IMR-90 (cell line): ENCODE data around the gene GPX3. TPM values are rescaled to one million over a fixed set of nuclear protein-coding genes. Genes with fewer than 3 reads are reported as not detected.

Experiments used
- ATAC-seq: fragments of 200-7000 bp; cut with Tn5 transposase; 2 replicates; pipeline ENCODE4 v1.9.1; 2020; ENCODE audit warnings: low read depth, mild to moderate bottlenecking, moderate library complexity
- BruUV-seq: library from RNA; stranded (reverse); fragments of 400-500 nt; replicated peaks from 2 replicates; lab custom pipeline; 2021; lab: Mats Ljungman, UMichigan
- CTCF ChIA-PET: fragments of 300-600 bp; formaldehyde crosslinking; extraction: SDS; loops from one replicate; lab custom pipeline; 2021; ENCODE audit warnings: antibody characterized with exemption; lab: Yijun Ruan, JAX
- POLR2A ChIA-PET: fragments of 300-600 bp; sonication (Branson Sonifier 250); formaldehyde crosslinking; loops from one replicate; lab custom pipeline; 2022; ENCODE audit warnings: antibody characterized with exemption; ENCODE audit not compliant: unreplicated experiment; lab: Charles Lee
- DNase-seq: peaks from one replicate; pipeline ENCODE4 v3.0.0; 2013
- H2AFZ ChIP-seq: replicated peaks from 2 replicates; pipeline ENCODE3; 2013; ENCODE audit warnings: low read length, mild to moderate bottlenecking; ENCODE audit not compliant: poor library complexity
- H2AK5ac ChIP-seq: 2 replicates; pipeline ENCODE4 v1.6.1; 2013; ENCODE audit warnings: low read depth, low read length, inconsistent platforms
- H2AK9ac ChIP-seq: replicated peaks from 2 replicates; pipeline ENCODE3; 2013; ENCODE audit warnings: mild to moderate bottlenecking, low read depth, low read length, moderate library complexity; ENCODE audit not compliant: poor library complexity
- H2BK120ac ChIP-seq: 2 replicates; pipeline ENCODE4 v1.6.1; 2013; ENCODE audit warnings: low read depth, low read length, inconsistent platforms
- H2BK15ac ChIP-seq: 3 replicates; pipeline ENCODE4 v1.6.1; 2013; ENCODE audit warnings: low read depth, low read length, inconsistent platforms
- H2BK20ac ChIP-seq: 2 replicates; pipeline ENCODE4 v1.6.1; 2013; ENCODE audit warnings: low read depth, mild to moderate bottlenecking, inconsistent platforms, low read length, moderate library complexity
- H2BK5ac ChIP-seq: 2 replicates; pipeline ENCODE4 v1.6.1; 2013; ENCODE audit warnings: mild to moderate bottlenecking, low read depth, low read length, inconsistent platforms; ENCODE audit not compliant: poor library complexity, severe bottlenecking
- H3K14ac ChIP-seq: replicated peaks from 2 replicates; pipeline ENCODE4 v1.6.1; 2013; ENCODE audit warnings: low read depth, low read length, inconsistent platforms
- H3K18ac ChIP-seq: 2 replicates; pipeline ENCODE4 v1.6.1; 2013; ENCODE audit warnings: low read depth, low read length, control low read depth
- H3K23ac ChIP-seq: 2 replicates; pipeline ENCODE4 v1.6.1; 2013; ENCODE audit warnings: low read depth, low read length, inconsistent platforms
- H3K27ac ChIP-seq: 2 replicates; pipeline ENCODE4 v1.5.1; 2013; ENCODE audit warnings: mild to moderate bottlenecking, control low read depth, low read length; ENCODE audit not compliant: insufficient read depth
- H3K27me3 ChIP-seq: 2 replicates; pipeline ENCODE4 v1.6.1; 2013; ENCODE audit warnings: low read length; ENCODE audit not compliant: control insufficient read depth, insufficient read depth
- H3K36me3 ChIP-seq: 2 replicates; pipeline ENCODE4 v1.6.1; 2013; ENCODE audit warnings: low read length, mixed read lengths; ENCODE audit not compliant: control insufficient read depth, insufficient read depth
- H3K4ac ChIP-seq: 2 replicates; pipeline ENCODE4 v1.6.1; 2013; ENCODE audit warnings: low read depth, low read length, inconsistent platforms
- H3K4me1 ChIP-seq: 2 replicates; pipeline ENCODE4 v1.6.1; 2013; ENCODE audit warnings: low read length, mixed read lengths; ENCODE audit not compliant: control insufficient read depth, insufficient read depth
- H3K4me2 ChIP-seq: 2 replicates; pipeline ENCODE4 v1.6.1; 2013; ENCODE audit warnings: low read depth, mild to moderate bottlenecking, control low read depth, low read length, moderate library complexity
- H3K4me3 ChIP-seq: 2 replicates; pipeline ENCODE4 v1.5.1; 2013; ENCODE audit warnings: low read depth, mild to moderate bottlenecking, control low read depth, low read length, moderate library complexity; ENCODE audit not compliant: insufficient read depth
- H3K56ac ChIP-seq: 2 replicates; pipeline ENCODE4 v1.6.1; 2013; ENCODE audit warnings: low read length, inconsistent platforms; ENCODE audit not compliant: insufficient read depth; ENCODE audit errors: extremely low read depth
- H3K79me1 ChIP-seq, 2 experiments: 2 replicates each; pipeline ENCODE4 v1.6.1; 2013; ENCODE audit warnings: low read length in 2 of 2, inconsistent platforms in 1 of 2, low read depth in 1 of 2
- H3K9ac ChIP-seq: 2 replicates; pipeline ENCODE4 v1.6.1; 2013; ENCODE audit warnings: low read depth, low read length, control low read depth
- H3K9me1 ChIP-seq: 2 replicates; pipeline ENCODE4 v1.6.1; 2013; ENCODE audit warnings: low read length, inconsistent platforms; ENCODE audit not compliant: insufficient read depth
- H3K9me3 ChIP-seq: 2 replicates; pipeline ENCODE4 v1.6.1; 2013; ENCODE audit warnings: low read length; ENCODE audit not compliant: control insufficient read depth, insufficient read depth
- H4K20me1 ChIP-seq: 2 replicates; pipeline ENCODE4 v1.6.1; 2013; ENCODE audit warnings: low read length, inconsistent platforms; ENCODE audit not compliant: insufficient read depth
- H4K5ac ChIP-seq: 2 replicates; pipeline ENCODE4 v1.6.1; 2013; ENCODE audit warnings: mild to moderate bottlenecking, low read depth, low read length, control low read depth
- H4K8ac ChIP-seq, 2 experiments: 2 replicates each; pipeline ENCODE4 v1.6.1; 2013; ENCODE audit warnings: low read depth in 2 of 2, low read length in 2 of 2, control low read depth in 1 of 2, inconsistent platforms in 1 of 2
- H4K91ac ChIP-seq: 2 replicates; pipeline ENCODE4 v1.6.1; 2013; ENCODE audit warnings: low read depth, low read length, inconsistent platforms; ENCODE audit not compliant: insufficient read depth
- BHLHE40 ChIP-seq: fragments of 150-350 bp; IDR thresholded peaks from 2 replicates; pipeline ENCODE4 v1.6.1; 2016; ENCODE audit warnings: mild to moderate bottlenecking, low read depth, low read length
- CEBPB ChIP-seq: IDR thresholded peaks from 2 replicates; pipeline ENCODE4 v1.6.1; 2012; ENCODE audit warnings: low read depth, low read length, improper control_type of control experiment
- ELK1 ChIP-seq: fragments of 150-350 bp; IDR thresholded peaks from 2 replicates; pipeline ENCODE4 v1.6.1; 2016; ENCODE audit warnings: low read depth, mild to moderate bottlenecking, low read length, moderate library complexity, borderline replicate concordance
- MAZ ChIP-seq: IDR thresholded peaks from 2 replicates; pipeline ENCODE4 v1.6.1; 2012; ENCODE audit warnings: low read depth, mild to moderate bottlenecking, low read length, improper control_type of control experiment, moderate library complexity, borderline replicate concordance
- RAD21 ChIP-seq: IDR thresholded peaks from 2 replicates; pipeline ENCODE4 v1.6.1; 2012; ENCODE audit warnings: low read length, improper control_type of control experiment
- RFX5 ChIP-seq: IDR thresholded peaks from 2 replicates; pipeline ENCODE4 v1.8.0; 2012; ENCODE audit warnings: low read depth, mild to moderate bottlenecking, low read length, moderate library complexity
- USF2 ChIP-seq: fragments of 150-350 bp; IDR thresholded peaks from 2 replicates; pipeline ENCODE4 v1.6.1; 2017; ENCODE audit warnings: mild to moderate bottlenecking, antibody characterized with exemption, low read length, low read depth
- WGBS, 2 experiments: methylation state at CpG; one replicate each; pipeline versions ENCODE4 v1.1.5 to v1.1.7; 2013; ENCODE audit warnings: missing lambda C conversion rate in 2 of 2; ENCODE audit not compliant: insufficient read length in 1 of 2; ENCODE audit errors: extremely low coverage in 2 of 2; 5-methylcytosine and 5-hydroxymethylcytosine counted together
- dilution Hi-C: fragments of 300-500 bp; cut with HindIII; formaldehyde crosslinking; loops from one replicate; pipeline ENCODE4 v1.14.3; 2018; ENCODE audit warnings: low sequenced_read_pairs; ENCODE audit not compliant: unreplicated experiment
- in situ Hi-C: fragments of 300-500 bp; cut with MboI; formaldehyde crosslinking; loops from 3 replicates; pipeline ENCODE4 v1.14.3; 2019; ENCODE audit warnings: low sequenced_read_pairs, inconsistent platforms, mixed read lengths
- intact Hi-C: fragments of 100-400 bp; cut with micrococcal nuclease; formaldehyde crosslinking; loops from 2 replicates; pipeline ENCODE4 v1.10.0; 2022
- polyA plus RNA-seq, 3 experiments: library from polyadenylated mRNA; depleted of rRNA; stranded (reverse); fragments of >200 nt; gene quantifications; 2 replicates each; pipeline ENCODE4 v1.2.3, GENCODE V29; 2012; ENCODE audit warnings: low replicate concordance in 1 of 3
- total RNA-seq: library from RNA; depleted of rRNA; stranded (reverse); fragments of >200 nt; gene quantifications from 2 replicates; pipeline ENCODE4 v1.2.3, GENCODE V29; 2012

GPX3 gene
- total and polyA plus RNA-seq, 2 of the 4 experiments (the other 2 are of a cell fraction): 0.36 to 1.0 TPM

GRCh38 chr5:151065609-151066008 lies 45.2 kb downstream of the GPX3 start:
- Histone ChIP-seq H3K56ac (no peak overlapping the region), H2BK5ac (no peak overlapping the region), H2AK5ac (no peak overlapping the region), H3K27ac (no peak overlapping the region), H3K27me3 (no peaks in the 10 kb centered on the region), H4K5ac (no peak overlapping the region), H4K20me1 (peaks cover 50% of the 10 kb centered on the region), H3K9me1 (peaks cover 65% of the 10 kb centered on the region), H2BK120ac (no peak overlapping the region), H3K4me3 (no peak overlapping the region), H3K79me1 (peaks cover 59 to 96% of the 10 kb centered on the region in 2 experiments), H3K36me3 (peaks cover 28% of the 10 kb centered on the region), H4K91ac (no peak overlapping the region), H2AK9ac (no peak overlapping the region), H3K23ac (no peak overlapping the region), H3K4ac (peak overlapping the region; percentile 38; the same call in 1 of the 2 replicates), H3K9ac (no peak overlapping the region), H3K14ac (no peak overlapping the region), H3K18ac (no peak overlapping the region), H2BK15ac (no peak overlapping the region), H3K9me3 (no peaks in the 10 kb centered on the region), H4K8ac (no peak overlapping the region), H3K4me1 (peaks cover 42% of the 10 kb centered on the region), H3K4me2 (no peak overlapping the region), H2AFZ (no peak overlapping the region), H2BK20ac (no peak overlapping the region)
- dilution Hi-C loops: no loop called here
- intact Hi-C loops: no loop called here
- no TSS peak for BruUV-seq
- in situ Hi-C loops: no loop called here
- no CpG with 5 or more reads among the region's 1 CpG for WGBS, 2 experiments
- ChIA-PET CTCF (interaction anchor here (0.9 to 1.1 kb wide), 2 partner anchors 18 to 55 kb away, joined by 3 to 9 read pairs; no protein-coding TSS in a partner anchor), POLR2A (interaction anchor here (0.7 kb wide), 1 partner anchor 14 kb away, joined by 3 read pairs; no protein-coding TSS in a partner anchor)
- TF ChIP-seq RAD21: no peak
- TF ChIP-seq MAZ: no peak
- TF ChIP-seq CEBPB: no peak
- TF ChIP-seq USF2: no peak
- TF ChIP-seq RFX5: no peak
- TF ChIP-seq BHLHE40: no peak
- no peak for TF ChIP-seq ELK1
- DNase-seq: no peak
- no peak for ATAC-seq
